ENCODE results near the gene NELFA.

NELFA gene

DNA sequence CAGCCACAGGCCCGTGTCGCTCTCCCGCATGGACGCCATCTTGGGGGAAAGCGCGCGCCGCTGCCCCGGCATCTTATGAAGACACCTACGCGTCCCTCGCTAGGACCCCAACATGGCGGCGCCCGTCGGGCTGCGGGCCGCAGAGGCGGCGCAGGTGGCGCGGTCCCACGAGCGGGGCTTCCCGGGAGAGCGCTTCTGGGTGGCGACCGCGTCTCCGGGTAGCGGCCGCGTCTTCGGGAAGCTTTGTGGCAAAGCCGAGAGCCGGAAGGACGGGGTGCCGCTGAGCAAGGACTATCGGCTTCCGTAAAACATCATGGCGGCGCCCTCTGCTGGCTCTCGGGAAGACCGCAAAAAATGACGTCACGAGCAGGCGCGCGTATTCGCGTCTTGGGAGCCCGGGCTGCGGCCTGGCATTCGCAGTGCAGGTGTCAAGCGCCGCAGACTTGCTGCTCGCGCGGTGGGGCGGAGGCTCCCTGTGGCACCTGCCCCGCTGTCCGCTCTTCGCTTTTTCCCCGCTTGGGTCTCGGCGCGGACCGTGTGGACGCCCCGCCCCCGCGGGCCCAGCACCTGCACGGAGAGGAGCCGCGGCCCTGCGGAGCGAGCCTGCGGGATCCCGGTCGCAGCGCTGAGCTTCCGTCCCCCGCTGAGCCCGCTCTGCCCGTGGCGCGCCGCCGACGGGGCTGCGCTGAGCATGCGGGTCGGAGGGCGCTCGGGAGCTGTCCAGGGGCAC, at the start of gene NELFA:
Gene NELFA (minus strand): TSS at position 54 of the 730 bp plus-strand sequence. CDS start 15 bp downstream, at position 39.
- peak; percentile 83 for DNase-seq

DNA sequence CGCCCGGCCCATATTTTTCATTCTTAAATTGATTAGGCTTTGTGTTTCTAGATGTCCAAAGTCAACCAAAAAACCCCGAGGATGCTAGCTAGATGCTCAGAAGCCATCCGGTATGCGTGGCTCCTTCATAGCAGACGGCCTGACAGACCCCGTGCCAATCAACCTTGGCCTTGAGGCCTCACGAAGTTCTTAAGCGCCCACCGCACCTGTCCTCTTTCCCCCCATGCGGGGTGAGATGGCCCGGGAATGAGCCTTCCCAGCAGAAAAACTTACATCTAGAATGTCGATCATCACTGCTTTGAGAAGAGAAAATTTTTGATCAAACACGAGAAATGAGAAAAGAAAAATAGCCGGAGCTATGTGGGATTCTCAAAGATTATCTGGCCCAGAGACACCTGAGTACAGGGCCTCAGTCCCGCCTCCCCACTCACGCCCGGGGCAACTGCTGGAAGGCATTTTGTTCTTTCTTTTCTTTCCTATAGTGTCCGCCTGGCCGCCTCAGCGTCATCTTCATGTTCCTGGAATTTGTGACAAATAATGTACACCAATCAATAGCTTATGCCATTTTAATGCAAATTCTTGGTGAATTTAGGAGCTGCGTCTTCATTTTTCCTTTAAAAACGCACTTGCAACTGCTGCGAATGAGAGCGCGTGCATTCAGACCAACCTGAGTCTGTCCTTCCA, 48.8 kb upstream of the NELFA start:
- no peak for DNase-seq

DNA sequence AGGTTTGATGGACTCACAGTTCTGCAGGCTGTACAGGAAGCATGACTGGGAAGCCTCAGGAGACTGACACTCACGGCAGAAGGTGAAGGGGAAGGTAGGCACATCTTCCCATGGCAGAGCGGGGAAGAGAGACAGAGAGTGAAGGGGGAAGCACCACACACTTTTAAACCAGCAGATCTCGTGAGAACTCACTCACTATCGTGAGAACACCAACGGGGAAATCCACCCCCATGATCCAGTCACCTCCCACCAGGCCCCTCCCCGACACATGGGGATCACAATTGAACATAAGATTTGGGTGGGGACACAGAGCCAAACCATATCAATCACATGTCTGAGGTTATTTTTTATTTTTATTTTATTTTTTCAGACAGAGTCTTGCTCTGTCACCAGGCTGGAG, 45.4 kb upstream of the NELFA start:
- DNase-seq = no peak

DNA sequence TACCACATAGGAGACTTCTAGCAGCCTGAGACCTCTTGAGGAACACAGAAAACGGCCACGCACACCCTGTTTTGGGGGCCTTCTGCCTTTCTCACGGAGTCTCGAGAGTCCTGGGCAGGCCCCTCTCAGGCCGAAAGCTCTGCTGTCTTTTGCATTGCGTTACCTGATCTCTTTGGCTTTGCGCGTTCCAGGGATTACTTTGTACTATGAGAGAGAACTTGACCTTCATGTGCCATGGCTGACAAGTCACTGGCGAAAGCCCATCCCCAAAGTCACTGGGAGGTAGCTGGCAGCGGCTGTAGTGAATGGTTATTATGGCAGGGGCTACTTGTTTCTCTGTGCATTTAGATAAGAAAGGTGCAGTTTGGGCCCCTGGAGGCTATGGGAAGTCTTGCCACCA, 42.3 kb upstream of the NELFA start:
- no peak for DNase-seq

DNA sequence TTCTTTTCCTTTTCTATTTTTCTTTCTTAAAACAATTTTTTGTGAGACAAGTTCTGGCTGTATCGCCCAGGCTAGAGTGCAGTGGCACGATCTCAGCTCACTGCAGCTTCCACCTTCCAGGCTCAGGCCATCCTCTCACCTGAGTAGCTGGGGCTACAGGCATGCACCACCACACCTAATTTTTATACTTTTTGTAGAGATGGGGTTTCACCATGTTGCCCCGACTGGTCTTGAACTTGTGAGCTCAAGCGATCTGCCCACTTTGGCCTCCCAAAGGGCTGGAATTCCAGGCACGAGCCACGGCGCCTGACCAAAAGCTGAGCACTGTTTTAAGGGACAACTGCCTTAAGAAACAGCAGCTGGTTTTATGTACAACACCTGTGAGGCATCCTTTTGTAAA, 41.0 kb upstream of the NELFA start:
- DNase-seq = no peak

DNA sequence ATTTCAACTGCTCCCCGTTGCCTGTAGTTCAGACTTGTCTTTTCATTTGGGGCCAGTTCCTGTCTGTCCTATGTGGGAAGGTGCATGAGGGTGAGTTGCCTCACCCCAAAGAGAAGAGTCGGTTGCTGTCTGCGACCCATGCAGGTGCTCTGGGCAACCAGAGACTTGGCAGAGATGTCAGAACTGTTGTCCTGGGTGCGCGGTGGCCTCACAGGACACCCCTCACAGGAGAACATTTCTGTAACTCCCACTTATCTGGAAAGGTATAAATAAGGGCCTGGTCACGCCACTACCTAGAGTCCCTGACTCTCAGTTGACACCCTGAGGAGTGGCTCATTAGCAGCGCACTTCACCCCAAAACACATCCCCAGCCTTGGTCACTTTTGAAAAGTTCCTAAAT, 40.6 kb upstream of the NELFA start:
- DNase-seq = no peak

DNA sequence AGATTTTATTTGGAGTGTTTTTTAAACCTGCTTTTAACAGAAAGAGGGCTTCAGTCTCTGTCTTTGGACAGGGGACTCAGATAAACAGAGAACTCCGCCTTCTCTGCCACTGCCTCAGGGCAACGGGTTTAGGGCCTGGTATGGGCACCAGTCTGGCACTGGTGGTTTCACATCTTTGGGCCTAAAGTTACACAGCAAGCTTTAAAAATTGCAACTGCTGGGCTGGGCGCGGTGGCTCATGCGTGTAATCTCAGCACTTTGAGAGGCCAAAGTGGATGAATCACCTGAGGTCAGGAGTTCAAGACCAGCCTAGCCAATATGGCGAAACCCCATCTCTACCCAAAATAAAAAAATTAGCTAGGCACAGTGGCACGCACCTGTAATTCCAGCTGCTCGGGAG, 40.1 kb upstream of the NELFA start:
- no peak for DNase-seq

DNA sequence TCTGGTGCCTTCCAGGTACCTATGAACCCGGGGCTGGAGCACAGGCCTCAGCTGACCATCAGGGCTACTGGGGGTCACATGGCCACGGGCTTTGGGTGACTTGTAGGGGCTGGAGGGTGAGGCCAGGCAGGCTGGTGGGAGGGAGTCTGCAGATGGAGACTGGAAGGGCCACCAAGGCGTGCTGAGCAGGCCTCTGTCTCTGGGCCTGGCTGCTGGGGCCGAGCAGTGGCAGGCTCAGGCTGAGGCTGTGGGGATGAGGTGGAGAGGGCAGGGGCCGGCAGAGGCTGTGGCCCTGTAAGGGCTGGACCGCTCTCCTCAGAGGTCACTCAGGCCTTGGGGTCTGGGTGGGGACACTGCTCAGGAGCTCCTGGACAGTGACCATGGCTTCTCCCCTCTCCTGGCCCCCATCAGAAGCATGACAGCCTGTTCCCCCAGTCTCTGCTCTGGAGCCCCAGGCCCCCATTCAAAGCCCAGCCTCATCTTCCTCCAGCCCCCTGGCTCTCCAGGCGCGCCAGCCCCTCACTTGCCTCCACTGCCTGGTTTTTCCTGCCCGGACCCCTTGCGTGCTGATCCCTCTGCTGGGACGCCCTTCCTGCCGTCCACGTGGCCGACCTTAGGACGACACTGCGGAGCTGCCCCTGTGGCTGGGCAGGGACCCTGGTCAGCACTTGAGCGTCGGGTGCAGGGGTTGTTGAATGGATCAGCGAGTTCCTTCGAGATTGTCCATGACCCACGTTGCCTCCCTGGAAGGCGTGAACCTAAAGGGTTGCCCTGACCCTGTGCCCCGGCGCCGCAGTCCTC, 39.2 kb upstream of the NELFA start:
- no peak for DNase-seq

DNA sequence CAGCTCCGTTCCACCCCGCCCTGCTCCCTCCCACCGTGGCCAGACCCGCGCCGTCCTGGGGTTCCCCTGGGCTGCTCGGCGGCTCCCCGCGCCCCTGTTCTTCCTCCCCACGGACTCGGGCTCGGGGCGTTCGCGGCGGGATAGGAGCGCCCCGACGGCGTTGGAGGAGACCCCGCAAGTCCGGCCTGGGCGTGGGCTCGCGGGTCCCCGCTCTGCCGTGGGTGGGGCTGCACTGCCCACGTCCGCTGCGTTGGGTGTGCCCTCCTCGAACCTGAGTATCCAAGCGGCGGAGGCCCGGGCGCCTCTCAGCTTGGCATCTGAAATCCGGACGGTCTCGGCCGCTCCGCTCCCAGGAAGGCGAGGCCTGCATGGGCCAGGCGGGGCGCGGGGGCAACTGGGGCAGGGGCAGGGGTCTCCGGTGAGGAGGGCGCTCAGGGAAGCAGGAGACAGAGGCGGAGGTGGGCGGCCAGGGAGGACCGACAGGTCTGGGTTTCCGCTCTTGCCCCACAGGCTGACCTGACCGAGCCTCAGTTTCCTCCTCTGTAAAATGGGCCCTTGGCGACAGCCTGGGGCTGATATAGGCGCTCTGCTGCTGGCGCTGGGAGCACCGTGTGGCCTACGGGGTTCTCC, 38.4 kb upstream of the NELFA start:
- no peak for DNase-seq

DNA sequence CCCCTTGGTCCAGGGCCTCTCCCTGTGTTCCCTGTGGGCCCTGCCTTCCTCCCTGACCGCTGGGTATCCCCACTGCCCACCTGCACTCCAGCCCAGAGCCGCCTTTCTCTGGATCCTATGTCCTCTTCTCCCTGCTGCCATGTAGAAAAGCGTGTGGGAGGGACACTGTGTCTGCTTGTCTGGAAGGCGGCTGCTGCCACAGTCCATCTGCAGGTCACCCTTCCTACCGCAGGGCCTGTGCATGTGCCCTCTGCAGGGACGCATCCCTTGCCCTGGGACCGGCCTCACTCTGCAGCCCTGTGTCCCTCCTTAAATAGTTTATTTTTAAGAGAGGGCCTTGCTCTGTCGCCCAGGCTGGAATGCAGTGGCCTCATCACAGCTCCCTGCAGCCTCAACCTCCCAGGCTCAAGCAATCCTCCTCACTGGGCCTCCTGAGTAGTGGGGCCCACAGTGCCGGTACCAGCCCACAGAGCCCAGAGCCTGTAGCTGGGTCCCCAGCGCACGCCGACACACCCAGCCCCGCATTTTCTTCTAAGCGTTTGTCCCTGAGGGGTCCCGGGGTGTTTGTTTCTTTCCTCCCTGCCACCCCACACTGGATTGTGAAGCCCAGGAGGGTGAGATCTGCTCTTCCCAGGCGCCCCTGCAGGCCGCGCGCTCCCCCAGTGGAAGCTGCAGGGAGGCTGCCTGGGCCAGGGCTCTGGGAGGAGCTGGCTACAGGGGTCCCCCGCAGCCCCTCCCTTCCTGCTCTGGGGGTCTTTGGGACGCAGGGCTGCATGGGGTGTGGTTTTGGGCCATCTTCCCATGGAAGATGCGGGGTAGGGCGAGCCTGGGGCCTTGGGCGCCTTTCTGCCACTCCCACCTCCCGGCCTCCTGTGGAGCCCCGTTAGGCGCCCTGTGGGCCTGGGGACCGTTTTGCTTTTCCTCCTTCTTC, 37.5 kb upstream of the NELFA start:
- no peak for DNase-seq

DNA sequence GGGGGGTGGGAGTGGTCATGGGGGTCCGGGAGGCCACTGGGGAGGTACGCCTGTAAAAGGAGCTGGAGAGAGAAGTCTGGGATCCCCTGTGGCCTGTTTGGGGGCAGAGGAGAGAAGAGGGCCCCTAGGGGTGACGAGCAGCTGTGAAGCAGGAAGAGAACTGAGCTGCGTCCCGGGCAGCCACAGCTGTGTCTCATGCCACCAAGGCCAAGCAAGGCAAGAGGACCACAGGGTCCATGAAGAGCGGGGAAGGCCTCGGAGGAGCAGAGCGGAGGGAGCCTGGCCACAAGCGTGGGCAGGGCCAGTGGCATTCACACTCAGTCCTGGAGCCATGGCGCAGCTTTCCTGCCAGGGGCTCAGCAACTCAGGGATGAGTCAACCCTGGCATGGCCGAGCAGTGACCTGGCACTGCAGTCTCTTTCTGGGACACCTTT, 36.8 kb upstream of the NELFA start:
- DNase-seq = no peak

DNA sequence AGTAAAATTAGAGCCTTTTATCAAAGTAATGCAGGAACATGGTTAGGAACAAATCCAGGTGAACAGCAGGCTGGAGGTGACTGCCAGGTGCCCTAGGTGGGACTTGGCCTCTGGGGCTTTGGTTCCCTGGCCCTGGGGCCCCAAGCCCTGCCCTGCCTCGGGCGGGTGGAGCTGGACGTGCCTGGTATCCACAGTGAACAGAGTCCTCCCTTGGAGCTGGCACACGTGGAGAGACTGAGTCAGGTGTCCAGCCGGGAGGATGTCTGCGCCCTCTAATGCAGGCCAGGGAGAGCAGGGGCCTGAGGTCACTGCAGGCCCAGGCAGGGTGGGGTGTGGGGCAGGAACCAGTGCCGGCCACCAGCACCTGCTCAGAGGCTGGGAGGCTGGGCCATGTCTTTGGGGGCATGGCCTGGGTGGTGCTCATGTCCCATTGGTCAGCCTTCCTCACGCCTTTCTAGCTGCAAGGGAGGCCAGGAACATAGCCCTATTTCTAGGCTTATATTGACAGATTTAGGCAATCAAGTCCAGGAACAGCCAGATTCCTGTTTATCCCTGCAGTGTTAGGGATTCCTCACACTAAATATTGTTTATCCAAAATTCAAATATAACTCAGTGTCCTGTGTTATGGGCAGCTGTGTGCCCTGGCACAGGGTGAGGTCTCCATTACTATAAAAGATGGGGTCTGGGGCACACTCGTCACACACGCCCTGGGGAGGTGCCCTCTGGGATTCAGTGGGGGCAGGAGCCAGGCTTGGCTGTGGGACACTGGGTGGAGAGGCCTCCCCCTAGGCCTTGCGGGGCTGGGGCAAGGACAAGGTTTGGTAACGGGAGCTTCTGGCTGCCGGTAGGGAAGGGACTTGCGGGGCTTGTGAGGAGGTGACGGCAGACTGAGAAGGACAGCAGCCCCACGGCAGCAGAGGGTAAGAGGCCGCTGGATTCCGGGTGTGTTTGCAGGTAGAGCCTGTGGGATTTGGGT, 36.1 kb upstream of the NELFA start:
- DNase-seq = no peak

DNA sequence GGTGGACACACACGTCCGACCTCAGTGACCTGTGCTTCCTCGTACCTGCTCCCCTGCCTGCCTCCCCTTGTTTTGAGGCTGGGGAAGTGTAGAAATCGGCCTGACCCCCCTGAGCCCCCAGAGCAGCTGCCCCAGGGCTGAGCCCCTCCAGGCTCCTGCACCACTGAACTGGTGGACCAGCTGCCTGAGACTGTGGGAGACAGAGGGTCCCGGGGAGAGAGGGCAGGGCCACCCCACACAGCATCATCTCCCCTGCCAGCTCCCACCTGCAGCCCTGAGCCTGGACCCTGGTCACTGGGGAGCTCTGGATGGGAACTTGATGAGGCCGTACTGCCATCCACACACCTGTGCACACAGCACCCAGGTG, 35.3 kb upstream of the NELFA start:
- DNase-seq = no peak

DNA sequence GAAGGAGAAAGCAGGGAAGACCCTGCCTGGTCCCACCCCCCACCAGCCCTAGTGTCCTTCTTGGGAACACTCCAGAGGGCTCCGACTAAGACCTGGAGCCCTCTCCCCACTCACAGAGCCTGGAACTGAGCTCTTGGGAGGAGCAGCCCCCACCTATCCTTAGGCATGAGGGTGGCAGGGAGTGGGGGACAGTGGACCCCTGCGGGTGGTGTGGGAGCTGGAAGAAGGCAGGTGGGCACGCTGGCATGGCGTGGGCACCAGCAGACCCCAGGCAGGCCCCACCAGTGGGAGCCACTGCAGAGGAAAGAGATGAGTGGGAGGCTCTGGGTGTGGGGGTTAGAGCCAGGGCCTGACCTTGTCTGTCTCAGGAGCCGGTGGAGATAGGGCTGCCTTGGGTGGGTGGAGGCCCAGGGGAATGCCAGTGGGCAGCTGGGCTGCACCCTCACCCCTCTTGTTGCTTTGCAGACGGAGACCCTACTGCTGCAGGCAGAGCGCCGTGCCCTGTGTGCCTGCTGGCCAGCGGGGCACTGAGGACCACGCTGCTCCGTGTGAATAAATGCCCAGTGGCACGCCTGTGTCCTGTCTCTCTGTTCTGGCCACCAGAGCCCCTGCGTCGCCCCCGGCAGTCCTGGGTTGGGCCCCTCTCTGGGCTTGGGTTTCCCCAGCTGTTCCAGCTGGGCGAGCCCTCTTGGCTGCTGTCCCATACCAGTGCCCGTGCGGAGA, 34.8 kb upstream of the NELFA start:
- DNase-seq = no peak

DNA sequence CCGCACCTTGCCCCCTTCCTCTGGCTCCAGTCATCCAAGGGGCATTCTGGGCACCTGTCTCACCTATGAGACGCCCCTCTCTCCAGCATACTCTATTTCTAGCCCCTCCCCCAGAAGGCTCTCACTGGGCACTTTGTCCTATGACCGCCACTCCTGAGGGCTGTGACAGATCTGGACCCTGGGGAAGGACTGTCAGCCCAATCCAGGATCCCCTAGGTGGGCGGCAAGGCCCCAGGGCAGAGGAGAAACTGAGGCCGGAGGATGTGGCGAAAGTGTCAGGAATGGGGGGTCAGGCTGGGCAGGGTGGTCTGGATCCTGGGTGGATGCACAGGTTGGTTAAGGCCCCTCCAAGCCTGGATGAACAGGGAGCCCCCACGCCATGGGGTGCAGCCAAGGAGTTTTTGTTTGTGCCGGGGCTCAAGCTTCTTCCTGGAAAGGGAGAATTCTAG, 34.2 kb upstream of the NELFA start:
- DNase-seq = no peak

DNA sequence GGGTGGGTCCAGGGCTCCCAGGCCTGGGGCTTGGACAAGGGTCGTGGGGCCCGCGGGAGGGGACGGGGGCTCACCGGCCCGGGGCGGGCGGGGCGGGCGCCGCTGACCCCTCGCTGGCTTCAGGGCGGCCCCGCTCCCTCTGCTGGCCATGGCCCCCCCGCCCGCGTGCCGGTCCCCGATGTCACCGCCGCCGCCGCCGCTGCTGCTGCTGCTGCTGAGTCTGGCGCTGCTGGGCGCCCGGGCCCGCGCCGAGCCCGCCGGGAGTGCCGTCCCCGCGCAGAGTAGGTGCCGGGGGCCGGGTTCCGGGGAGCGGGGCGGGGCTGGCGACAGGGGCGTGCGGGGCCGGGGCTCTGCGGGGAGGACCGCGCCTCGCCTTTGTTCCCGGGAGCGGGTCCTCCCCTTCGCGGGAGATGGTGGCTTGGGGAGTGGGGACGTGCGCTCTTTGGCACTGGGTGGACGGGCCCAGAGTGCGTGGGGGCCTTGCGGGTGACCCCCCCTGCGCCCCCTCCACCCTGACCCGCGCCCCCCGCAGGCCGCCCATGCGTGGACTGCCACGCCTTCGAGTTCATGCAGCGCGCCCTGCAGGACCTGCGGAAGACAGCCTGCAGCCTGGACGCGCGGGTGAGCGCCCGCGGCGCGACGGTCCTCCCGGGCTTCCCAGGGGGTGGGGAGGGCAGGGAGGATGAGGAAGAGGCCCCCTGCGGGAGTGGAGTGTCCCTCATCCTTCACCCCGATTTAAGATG, 33.6 kb upstream of the NELFA start:
- no peak for DNase-seq

DNA sequence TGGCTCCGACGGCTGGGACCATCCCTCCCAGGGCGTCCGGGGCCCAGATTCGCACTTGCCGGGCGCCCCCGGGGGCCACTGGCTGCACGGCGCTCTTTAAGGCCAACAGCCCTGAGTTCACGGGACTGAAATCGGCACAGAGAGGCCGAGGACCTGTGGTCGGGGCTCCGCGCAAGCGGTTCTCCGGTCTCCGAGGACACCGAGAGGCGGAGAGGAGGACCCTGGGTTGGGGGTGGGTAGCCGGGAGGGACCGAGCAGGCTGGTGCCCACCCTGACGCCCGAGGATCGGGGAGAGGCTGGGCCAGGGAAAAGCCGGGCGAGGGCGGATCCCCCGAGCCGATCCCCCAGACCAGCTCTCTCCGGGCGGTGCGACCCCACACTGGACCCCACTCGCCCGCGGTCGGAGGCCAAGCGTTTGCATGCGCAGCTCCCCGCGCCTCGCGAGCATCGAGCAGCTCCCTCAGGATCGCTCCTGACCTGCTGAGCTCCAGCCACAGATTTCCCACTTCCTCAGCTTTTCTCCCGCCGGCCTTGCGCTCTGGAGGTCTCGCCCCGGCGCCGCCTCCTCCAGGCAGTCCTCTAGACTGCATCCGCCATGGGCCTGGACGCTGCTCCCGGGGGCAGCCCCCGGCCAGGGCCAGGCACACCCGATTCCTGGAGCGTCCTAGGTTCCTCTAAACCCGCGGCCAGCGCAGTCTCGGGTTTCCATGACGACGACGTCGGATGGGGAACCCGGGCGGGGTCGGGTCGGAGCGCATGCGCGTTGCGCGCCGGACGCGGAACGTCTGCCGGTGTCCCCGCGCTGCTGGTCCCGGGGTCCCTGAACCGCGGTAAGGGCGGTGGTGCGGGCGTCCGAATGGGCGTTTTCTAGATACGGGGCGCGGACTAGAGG, 32.7 kb upstream of the NELFA start:
- DNase-seq = no peak

Measured in NCI-H2029 treated with DMSO at 0.1 percent for 48 hours (cell line).